HepG2 (cell line): ENCODE data around the gene METTL25. TPM values are rescaled to one million over a fixed set of nuclear protein-coding genes. Genes with fewer than 3 reads are reported as not detected.
"Not testable (repeated sequence)": the region's sequence is repeated elsewhere in the genome, so short reads cannot be mapped to it uniquely, and the experiment has no call there.

Source experiments
- ATAC-seq: fragments of 200-7000 bp; cut with Tn5 transposase; 3 replicates; pipeline ENCODE4 v1.9.1; 2020; ENCODE audit warnings: mild to moderate bottlenecking, moderate library complexity
- BruUV-seq: library from RNA; stranded (reverse); fragments of 400-500 nt; replicated peaks from 2 replicates; lab custom pipeline; 2021; lab: Mats Ljungman, UMichigan
- CTCF ChIA-PET: fragments of 300-600 bp; formaldehyde crosslinking; extraction: SDS; loops from one replicate; lab custom pipeline; 2021; ENCODE audit warnings: low total read pairs, inconsistent platforms, low intra/inter-chr PET ratio; lab: Yijun Ruan, JAX
- POLR2A ChIA-PET: fragments of 350-600 bp; sonication (Branson Sonifier 250); formaldehyde crosslinking; loops from one replicate; lab custom pipeline; 2020; ENCODE audit warnings: antibody characterized with exemption, inconsistent platforms; lab: Yijun Ruan, JAX
- DNase-seq: peaks from one replicate; pipeline ENCODE4 v3.0.0-alpha.2; 2015; ENCODE audit warnings: low spot score
- FAIRE-seq: peaks from 3 replicates; lab custom pipeline; 2011; peaks lifted over from hg19 to GRCh38; lab: Jason Lieb, UNC
- H2AFZ ChIP-seq: one replicate; pipeline ENCODE4 v1.6.1; 2011; ENCODE audit warnings: low read length, inconsistent platforms
- H3K27ac ChIP-seq: fragments of 300-600 bp; 3 replicates; pipeline ENCODE4 v1.8.0; 2011; ENCODE audit warnings: mixed run types, mild to moderate bottlenecking, mixed read lengths, low read length, inconsistent platforms; ENCODE audit not compliant: insufficient read depth; ENCODE audit errors: extremely low read length
- H3K27me3 ChIP-seq, 2 experiments: fragments of 200-600 bp in 1 of 2; 2 replicates in 1 of 2; 3 replicates in 1 of 2; pipeline versions ENCODE4 v1.6.0 to v1.8.0; 2011; ENCODE audit warnings: low read length in 2 of 2, mild to moderate bottlenecking in 2 of 2, moderate library complexity in 2 of 2, inconsistent platforms in 1 of 2; ENCODE audit not compliant: insufficient read depth in 2 of 2, control insufficient read depth in 1 of 2
- H3K36me3 ChIP-seq, 2 experiments: fragments of 200-600 bp in 1 of 2; replicated peaks in 1 of 2; 2 replicates in 1 of 2; 3 replicates in 1 of 2; pipeline versions ENCODE4 v1.5.1 to v1.8.0; 2011; ENCODE audit warnings: low read length in 2 of 2, inconsistent platforms in 1 of 2; ENCODE audit not compliant: insufficient read depth in 2 of 2, control insufficient read depth in 1 of 2
- H3K4me1 ChIP-seq: 2 replicates; pipeline ENCODE4 v1.5.1; 2012; ENCODE audit warnings: low read length, inconsistent platforms; ENCODE audit not compliant: insufficient read depth
- H3K4me2 ChIP-seq: 2 replicates; pipeline ENCODE4 v1.6.0; 2011; ENCODE audit warnings: low read depth, low read length, inconsistent platforms
- H3K4me3 ChIP-seq, 3 experiments: fragments of 200-600 bp in 1 of 3; sonication (generic), shearing (Covaris generic) in 1 of 3; replicated peaks in 1 of 3; 2 replicates each; pipeline ENCODE4 v1.5.1; 2011 to 2016; ENCODE audit warnings: low read length in 3 of 3, inconsistent platforms in 2 of 3, low read depth in 2 of 3, mild to moderate bottlenecking in 2 of 3, control low read depth in 1 of 3, mixed read lengths in 1 of 3; ENCODE audit not compliant: insufficient read depth in 1 of 3
- H3K79me2 ChIP-seq: one replicate; pipeline ENCODE4 v1.6.1; 2011; ENCODE audit warnings: low read length, inconsistent platforms; ENCODE audit not compliant: insufficient read depth
- H3K9ac ChIP-seq: 2 replicates; pipeline ENCODE4 v1.6.0; 2011; ENCODE audit warnings: mild to moderate bottlenecking, low read depth, low read length, inconsistent platforms; ENCODE audit not compliant: insufficient read depth
- H3K9me3 ChIP-seq: 2 replicates; pipeline ENCODE4 v1.5.1; 2012; ENCODE audit warnings: mild to moderate bottlenecking, low read length
- H4K20me1 ChIP-seq: 2 replicates; pipeline ENCODE4 v1.6.0; 2011; ENCODE audit warnings: inconsistent platforms, mild to moderate bottlenecking, low read length, moderate library complexity; ENCODE audit not compliant: insufficient read depth
- NFYB ChIP-seq: sonication (generic); formaldehyde crosslinking; IDR thresholded peaks from 2 replicates; pipeline ENCODE4 v1.4.0; 2020; ENCODE audit warnings: missing genetic modification reagents
- SNAI1 ChIP-seq: sonication (generic); formaldehyde crosslinking; IDR thresholded peaks from 2 replicates; pipeline ENCODE4 v1.5.0; 2020; ENCODE audit warnings: mild to moderate bottlenecking, missing genetic modification reagents, borderline replicate concordance
- SNAPC2 ChIP-seq: sonication (generic); formaldehyde crosslinking; IDR thresholded peaks from 2 replicates; pipeline ENCODE4 v1.8.1; 2022; ENCODE audit warnings: mild to moderate bottlenecking, missing genetic modification reagents
- ZNF772 ChIP-seq: sonication (generic); formaldehyde crosslinking; IDR thresholded peaks from 2 replicates; pipeline ENCODE4 v1.5.0; 2020; ENCODE audit warnings: mild to moderate bottlenecking, missing genetic modification reagents
- WGBS: methylation state at CpG from one replicate; pipeline ENCODE4 v1.1.6; 2017; ENCODE audit warnings: low lambda C conversion rate; 5-methylcytosine and 5-hydroxymethylcytosine counted together
- in situ Hi-C: cut with HindIII; loops from 2 replicates; pipeline ENCODE4 v1.10.0; 2017; ENCODE audit warnings: low pct_unique_long_range_greater_than_20kb; ENCODE audit not compliant: extremely low pct_ligation_motif_present
- intact Hi-C: fragments of 100-400 bp; cut with micrococcal nuclease; formaldehyde crosslinking; loops from one replicate; pipeline ENCODE4 v1.10.0; 2022; ENCODE audit not compliant: unreplicated experiment
- polyA plus RNA-seq, 8 experiments: library from polyadenylated mRNA; depleted of rRNA in 3 of 8; stranded (reverse) in 7 of 8; unstranded in 1 of 8; fragments of >200 nt; fragmentation: Illumina TruSeq in 4 of 8; extraction: Trizol in 4 of 8; gene quantifications; 2 replicates each; pipeline versions ENCODE4 v1.2.1 to v1.2.3, GENCODE V29; 2011 to 2016; ENCODE audit warnings: low read depth in 4 of 8, missing spikeins in 1 of 8, mixed read lengths in 1 of 8; ENCODE audit not compliant: insufficient read depth in 1 of 8
- total RNA-seq, 5 experiments: library from RNA; depleted of rRNA; stranded (reverse); fragments of >200 nt; fragmentation: Illumina TruSeq; extraction: Trizol; gene quantifications; 2 replicates each; pipeline ENCODE4 v1.2.3, GENCODE V29; 2016; ENCODE audit warnings: low read depth in 1 of 5

METTL25 gene
- total and polyA plus RNA-seq, 2 of the 13 experiments (the other 11 are each of a cell fraction or from before 2014, with no cell fraction given) = 2.2 to 7.8 TPM

GRCh38 chr12:82359115-82359478 is 768 bp downstream of the METTL25 start:
- TSS peak; percentile 61 for BruUV-seq
- H3K27ac ChIP-seq = peak overlapping the region; percentile 98

GRCh38 chr12:82360834-82361233 is 2.5 kb downstream of the METTL25 start:
- in situ Hi-C loops = not testable (repeated sequence)

More at GRCh38 chr12:82359115-82359478, 768 bp downstream of the METTL25 start:
- Histone ChIP-seq H3K4me1 (peaks cover 30% of the 10 kb centered on the region), H3K9ac (peak overlapping the region; percentile 72), H3K27me3 (no peaks in the 10 kb centered on the region; a peak in 1 of 5 replicates), H4K20me1 (no peaks in the 10 kb centered on the region; the same call in 1 of the 2 replicates), H3K4me3 (peak overlapping the region; percentile 84 to 95 (median 94)), H3K9me3 (no peaks in the 10 kb centered on the region), H3K4me2 (peak overlapping the region; percentile 93), H3K36me3 (peaks cover 0 to 20% of the 10 kb centered on the region in 2 experiments; a peak in 2 of 5 replicates), H3K79me2 (peaks cover 39% of the 10 kb centered on the region), H2AFZ (peak overlapping the region; percentile 97)
- FAIRE-seq (no peak), DNase-seq (no peak), ATAC-seq (peak; percentile 77)
- TF ChIP-seq SNAPC2 (0 out of 2 replicates have a peak, but pooled peaks have one; percentile 4), SNAI1 (CRISPR knock-in tag) (0 out of 2 replicates have a peak, but pooled peaks have one; percentile 17), ZNF772 (CRISPR knock-in tag) (no peak)
- in situ Hi-C loops (no loop called here), intact Hi-C loops (loop anchor here (1.0 to 10.0 kb wide), 2 partner anchors 45 to 714 kb away; no protein-coding TSS in a partner anchor)
- WGBS = 2% methylated on average over 4 of the region's 4 CpGs
- ChIA-PET CTCF (no interaction called here), POLR2A (no interaction called here)

More at GRCh38 chr12:82360834-82361233, 2.5 kb downstream of the METTL25 start:
- H3K27ac ChIP-seq, H4K20me1 ChIP-seq, H3K4me3 ChIP-seq, DNase-seq, H2AFZ ChIP-seq, H3K9me3 ChIP-seq, FAIRE-seq, POLR2A ChIA-PET, H3K9ac ChIP-seq, H3K36me3 ChIP-seq, BruUV-seq, H3K27me3 ChIP-seq, CTCF ChIA-PET, intact Hi-C loops, H3K4me2 ChIP-seq, ATAC-seq: not testable (repeated sequence)
- Histone ChIP-seq H3K4me1 (peaks cover 21% of the 10 kb centered on the region), H3K79me2 (peaks cover 33% of the 10 kb centered on the region)
- WGBS = 99% methylated on average over 11 of the region's 11 CpGs
- 0 out of 2 replicates have a peak, but pooled peaks have one; percentile 14 for TF ChIP-seq NFYB (CRISPR knock-in tag)
